RWPE2 (cell line): ENCODE results near the gene ARCN1.

ENCODE experiments used
- ATAC-seq: fragments of 200-7000 bp; cut with Tn5 transposase; 3 replicates; pipeline ENCODE4 v1.9.1; 2021; ENCODE audit warnings: low read depth
- DNase-seq: peaks from one replicate; pipeline ENCODE4 v3.0.0-alpha.2; 2020; ENCODE audit warnings: low spot score
- H3K27ac ChIP-seq: fragments of 450-650 bp; 2 replicates; pipeline ENCODE4 v1.5.1; 2017; ENCODE audit warnings: mild to moderate bottlenecking; ENCODE audit not compliant: poor library complexity, severe bottlenecking
- H3K27me3 ChIP-seq: fragments of 250-450 bp; sonication (Bioruptor Pico); 2 replicates; pipeline ENCODE4 v1.5.1; 2021; ENCODE audit warnings: mild to moderate bottlenecking, moderate library complexity; ENCODE audit not compliant: insufficient read depth, poor library complexity, severe bottlenecking
- H3K36me3 ChIP-seq: fragments of 250-450 bp; sonication (Bioruptor Pico); 2 replicates; pipeline ENCODE4 v1.5.1; 2020; ENCODE audit warnings: low read depth, mild to moderate bottlenecking, moderate library complexity
- H3K4me1 ChIP-seq: fragments of 250-450 bp; sonication (Bioruptor Pico); 2 replicates; pipeline ENCODE4 v1.5.1; 2021; ENCODE audit warnings: mild to moderate bottlenecking, moderate library complexity; ENCODE audit not compliant: insufficient read depth, poor library complexity, severe bottlenecking
- H3K4me3 ChIP-seq: fragments of 250-450 bp; sonication (Bioruptor Pico); 2 replicates; pipeline ENCODE4 v1.5.1; 2021; ENCODE audit warnings: mild to moderate bottlenecking, moderate library complexity; ENCODE audit not compliant: severe bottlenecking
- H3K9me3 ChIP-seq: fragments of 250-450 bp; sonication (Bioruptor Pico); 2 replicates; pipeline ENCODE4 v1.5.1; 2021; ENCODE audit warnings: mild to moderate bottlenecking, moderate library complexity; ENCODE audit not compliant: severe bottlenecking
- CTCF ChIP-seq: fragments of 450-650 bp; IDR thresholded peaks from one replicate; pipeline ENCODE4 v1.5.1; 2017; ENCODE audit warnings: mild to moderate bottlenecking, moderate library complexity; ENCODE audit not compliant: poor library complexity, severe bottlenecking

Gene ARCN1

GRCh38 chr11:118644496-118644895 lies 72.3 kb downstream of the ARCN1 start:
- Histone ChIP-seq H3K36me3 (peaks cover 97% of the 10 kb centered on the region), H3K4me3 (no peak overlapping the region), H3K9me3 (no peaks in the 10 kb centered on the region), H3K27ac (no peak overlapping the region), H3K27me3 (no peaks in the 10 kb centered on the region), H3K4me1 (no peaks in the 10 kb centered on the region)
- DNase-seq (no peak), ATAC-seq (no peak)
- no peak for TF ChIP-seq CTCF

- H3K27ac ChIP-seq, result no peak overlapping the region
- no peak for TF ChIP-seq CTCF
- H3K9me3 ChIP-seq, result no peaks in the 10 kb centered on the region
- ATAC-seq (no peak), DNase-seq (no peak)
- no peak overlapping the region for H3K4me3 ChIP-seq
- H3K4me1 ChIP-seq, result no peaks in the 10 kb centered on the region
- H3K36me3 ChIP-seq, result peaks cover 99% of the 10 kb centered on the region
- H3K27me3 ChIP-seq, result no peaks in the 10 kb centered on the region
Observed at GRCh38 chr11:118645066-118645715, 73.0 kb downstream of the ARCN1 start.

DNA sequence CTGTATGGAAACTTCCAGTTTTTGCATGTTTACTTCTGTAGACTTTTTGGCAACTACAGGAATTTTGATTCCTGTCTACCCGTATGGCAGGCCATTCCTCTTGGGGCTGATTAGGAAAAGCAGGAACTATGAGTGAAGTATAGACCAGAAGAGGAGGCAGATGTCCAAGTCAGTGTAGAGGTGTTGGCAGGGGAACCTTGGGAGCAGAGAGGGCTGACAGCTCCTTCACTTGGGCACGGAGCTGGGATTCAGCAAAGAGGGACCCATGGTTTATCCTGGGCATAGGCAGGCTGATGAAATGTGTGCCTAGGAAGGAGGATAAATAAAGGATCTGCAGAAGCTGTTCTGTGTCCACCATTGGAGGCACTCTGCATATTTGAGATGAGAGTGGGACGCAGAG lies 74.2 kb downstream of the ARCN1 start:
- peaks cover 99% of the 10 kb centered on the region for H3K36me3 ChIP-seq
- no peak for TF ChIP-seq CTCF

DNA sequence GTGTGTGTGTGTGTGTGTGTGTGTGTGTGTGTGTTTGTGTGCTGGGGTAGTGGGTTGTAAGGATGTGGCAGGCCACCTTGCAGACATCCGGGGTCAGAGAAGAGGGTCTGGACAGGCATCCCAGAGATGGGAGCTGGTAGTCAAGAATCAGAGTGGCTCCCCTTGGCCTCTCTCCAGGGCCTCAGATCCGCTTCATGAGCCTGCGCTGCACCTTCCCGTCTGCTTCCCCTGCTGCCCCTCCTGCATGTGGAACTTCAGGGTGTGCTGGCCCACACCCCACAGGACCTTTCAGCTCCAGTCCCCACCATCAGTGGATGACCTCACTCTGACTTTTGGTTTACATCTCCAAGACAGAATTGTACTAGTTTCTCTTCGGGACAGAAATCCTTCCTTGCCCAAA lies 76.1 kb downstream of the ARCN1 start:
- H3K4me3 ChIP-seq, result no peak overlapping the region
- no peaks in the 10 kb centered on the region for H3K27me3 ChIP-seq
- H3K27ac ChIP-seq, result no peak overlapping the region
- no peak for DNase-seq
- H3K9me3 ChIP-seq, result no peaks in the 10 kb centered on the region
- TF ChIP-seq CTCF, result no peak
- H3K4me1 ChIP-seq, result no peaks in the 10 kb centered on the region
- ATAC-seq, result no peak
- H3K36me3 ChIP-seq, result peaks cover 94% of the 10 kb centered on the region

More for the DNA sequence above, 74.2 kb downstream of the ARCN1 start:
- DNase-seq, result no peak
- ATAC-seq, result no peak
- Histone ChIP-seq H3K9me3 (no peaks in the 10 kb centered on the region), H3K4me3 (no peak overlapping the region), H3K27me3 (no peaks in the 10 kb centered on the region), H3K4me1 (no peaks in the 10 kb centered on the region), H3K27ac (no peak overlapping the region)

DNA sequence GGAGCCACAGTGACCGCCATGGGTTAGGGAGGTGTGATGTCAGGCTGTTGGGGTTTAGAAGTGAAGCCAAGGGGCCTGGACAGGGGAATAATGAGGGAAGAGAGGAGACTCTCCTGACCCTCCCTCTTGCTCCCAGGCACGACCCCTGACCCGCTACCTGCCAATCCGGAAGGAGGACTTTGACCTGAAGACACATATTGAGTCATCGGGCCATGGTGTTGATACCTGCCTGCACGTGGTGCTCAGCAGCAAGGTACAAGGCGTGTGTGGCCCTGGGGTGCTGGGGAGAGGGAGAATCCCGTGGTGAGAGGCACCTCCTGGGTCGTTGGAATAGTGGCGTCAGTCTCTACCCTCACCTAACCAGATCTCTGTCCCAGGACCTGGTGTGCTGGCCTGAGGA lies 77.7 kb downstream of the ARCN1 start:
- DNase-seq (no peak), ATAC-seq (no peak)
- Histone ChIP-seq H3K4me1 (no peaks in the 10 kb centered on the region), H3K4me3 (no peak overlapping the region), H3K9me3 (no peaks in the 10 kb centered on the region), H3K27me3 (no peaks in the 10 kb centered on the region), H3K27ac (no peak overlapping the region), H3K36me3 (peaks cover 90% of the 10 kb centered on the region)
- TF ChIP-seq CTCF, result no peak
